Upper lobe of left lung (tissue), 4 donors: ENCODE results near the gene VSIR.

Source experiments
- POLR2A ChIP-seq, 4 donors: fragments of 450-650 bp; IDR thresholded peaks; one replicate each; pipeline ENCODE4 v1.5.1; 2016 to 2017; ENCODE audit warnings: antibody characterized with exemption in 4 of 4, mild to moderate bottlenecking in 2 of 4
- POLR2AphosphoS5 ChIP-seq, 2 donors: sonication (generic); formaldehyde crosslinking; IDR thresholded peaks; one replicate each; pipeline ENCODE4 v1.5.1; 2017; ENCODE audit warnings: antibody characterized with exemption in 2 of 2
- TF ChIP-seq, protein P1 (sequence below), 6 experiments: fragments of 450-650 bp in 4 of 6; fragments of 200-600 bp in 2 of 6; sonication (generic) in 2 of 6; IDR thresholded peaks; one replicate each; pipeline ENCODE4 v1.5.1; 2016 to 2019; ENCODE audit warnings: antibody characterized with exemption in 6 of 6

DNA sequence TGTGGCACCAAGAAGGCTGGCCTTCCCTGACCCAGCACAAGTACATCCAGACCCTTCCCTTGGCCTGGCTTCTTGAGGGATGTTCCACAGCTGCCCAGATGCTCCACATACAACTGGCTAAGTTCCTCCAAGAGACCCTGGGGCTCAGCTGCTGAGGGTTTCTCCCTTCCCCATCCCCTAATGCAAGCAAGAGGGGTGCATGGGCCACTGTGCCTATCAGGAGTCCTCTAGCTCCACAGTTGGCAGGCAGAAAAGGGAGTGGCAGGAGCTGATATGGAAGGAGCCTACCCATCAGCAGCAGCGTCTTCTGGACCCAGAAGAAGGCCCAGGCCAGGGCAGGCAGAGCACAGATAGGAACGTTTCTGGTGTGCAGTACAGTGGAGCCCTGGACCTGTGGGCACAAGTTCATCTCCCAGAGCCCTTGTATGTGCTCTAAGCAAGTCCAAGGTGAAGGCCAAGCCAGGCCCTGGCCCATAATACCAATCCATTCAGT lies 26.2 kb downstream of the VSIR start:
- no peak for TF ChIP-seq POLR2A (IDR thresholded peaks at IDR 0.05)
- TF ChIP-seq, protein P1, sequence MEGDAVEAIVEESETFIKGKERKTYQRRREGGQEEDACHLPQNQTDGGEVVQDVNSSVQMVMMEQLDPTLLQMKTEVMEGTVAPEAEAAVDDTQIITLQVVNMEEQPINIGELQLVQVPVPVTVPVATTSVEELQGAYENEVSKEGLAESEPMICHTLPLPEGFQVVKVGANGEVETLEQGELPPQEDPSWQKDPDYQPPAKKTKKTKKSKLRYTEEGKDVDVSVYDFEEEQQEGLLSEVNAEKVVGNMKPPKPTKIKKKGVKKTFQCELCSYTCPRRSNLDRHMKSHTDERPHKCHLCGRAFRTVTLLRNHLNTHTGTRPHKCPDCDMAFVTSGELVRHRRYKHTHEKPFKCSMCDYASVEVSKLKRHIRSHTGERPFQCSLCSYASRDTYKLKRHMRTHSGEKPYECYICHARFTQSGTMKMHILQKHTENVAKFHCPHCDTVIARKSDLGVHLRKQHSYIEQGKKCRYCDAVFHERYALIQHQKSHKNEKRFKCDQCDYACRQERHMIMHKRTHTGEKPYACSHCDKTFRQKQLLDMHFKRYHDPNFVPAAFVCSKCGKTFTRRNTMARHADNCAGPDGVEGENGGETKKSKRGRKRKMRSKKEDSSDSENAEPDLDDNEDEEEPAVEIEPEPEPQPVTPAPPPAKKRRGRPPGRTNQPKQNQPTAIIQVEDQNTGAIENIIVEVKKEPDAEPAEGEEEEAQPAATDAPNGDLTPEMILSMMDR (IDR thresholded peaks at IDR 0.05): no peak
- TF ChIP-seq POLR2AphosphoS5 (IDR thresholded peaks at IDR 0.05): no peak
